Gastrocnemius medialis (tissue), 4 donors: ENCODE measurements around the gene CDH1.

Experiments
- POLR2A ChIP-seq, 2 donors: fragments of 450-650 bp; IDR thresholded peaks; one replicate each; pipeline ENCODE4 v1.6.1; 2017; ENCODE audit warnings: antibody characterized with exemption in 2 of 2, mild to moderate bottlenecking in 2 of 2, moderate library complexity in 2 of 2
- TF ChIP-seq, protein P1 (sequence below), 5 experiments: fragments of 450-650 bp in 3 of 5; fragments of 200-600 bp in 2 of 5; sonication (generic) in 2 of 5; IDR thresholded peaks in 4 of 5; conservative IDR thresholded peaks in 1 of 5; 1 replicate in 4 of 5; 2 replicates in 1 of 5; pipeline ENCODE4 v1.5.1; 2016 to 2019; ENCODE audit warnings: antibody characterized with exemption in 5 of 5, mild to moderate bottlenecking in 3 of 5, moderate library complexity in 3 of 5

DNA sequence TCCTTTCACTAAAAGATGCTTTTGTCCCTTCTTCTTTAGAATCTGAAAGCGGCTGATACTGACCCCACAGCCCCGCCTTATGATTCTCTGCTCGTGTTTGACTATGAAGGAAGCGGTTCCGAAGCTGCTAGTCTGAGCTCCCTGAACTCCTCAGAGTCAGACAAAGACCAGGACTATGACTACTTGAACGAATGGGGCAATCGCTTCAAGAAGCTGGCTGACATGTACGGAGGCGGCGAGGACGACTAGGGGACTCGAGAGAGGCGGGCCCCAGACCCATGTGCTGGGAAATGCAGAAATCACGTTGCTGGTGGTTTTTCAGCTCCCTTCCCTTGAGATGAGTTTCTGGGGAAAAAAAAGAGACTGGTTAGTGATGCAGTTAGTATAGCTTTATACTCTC, 96.2 kb downstream of the CDH1 start:
- TF ChIP-seq POLR2A (IDR thresholded peaks at IDR 0.05), result no peak
- TF ChIP-seq, protein P1, sequence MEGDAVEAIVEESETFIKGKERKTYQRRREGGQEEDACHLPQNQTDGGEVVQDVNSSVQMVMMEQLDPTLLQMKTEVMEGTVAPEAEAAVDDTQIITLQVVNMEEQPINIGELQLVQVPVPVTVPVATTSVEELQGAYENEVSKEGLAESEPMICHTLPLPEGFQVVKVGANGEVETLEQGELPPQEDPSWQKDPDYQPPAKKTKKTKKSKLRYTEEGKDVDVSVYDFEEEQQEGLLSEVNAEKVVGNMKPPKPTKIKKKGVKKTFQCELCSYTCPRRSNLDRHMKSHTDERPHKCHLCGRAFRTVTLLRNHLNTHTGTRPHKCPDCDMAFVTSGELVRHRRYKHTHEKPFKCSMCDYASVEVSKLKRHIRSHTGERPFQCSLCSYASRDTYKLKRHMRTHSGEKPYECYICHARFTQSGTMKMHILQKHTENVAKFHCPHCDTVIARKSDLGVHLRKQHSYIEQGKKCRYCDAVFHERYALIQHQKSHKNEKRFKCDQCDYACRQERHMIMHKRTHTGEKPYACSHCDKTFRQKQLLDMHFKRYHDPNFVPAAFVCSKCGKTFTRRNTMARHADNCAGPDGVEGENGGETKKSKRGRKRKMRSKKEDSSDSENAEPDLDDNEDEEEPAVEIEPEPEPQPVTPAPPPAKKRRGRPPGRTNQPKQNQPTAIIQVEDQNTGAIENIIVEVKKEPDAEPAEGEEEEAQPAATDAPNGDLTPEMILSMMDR (IDR thresholded peaks at IDR 0.05 in 4 of 5, conservative IDR thresholded peaks at IDR 0.05 in 1 of 5), result no peak
